DND-41 (cell line): ENCODE data around the gene RIMS1.

ENCODE experiments used
- ATAC-seq: fragments of 200-7000 bp; cut with Tn5 transposase; 3 replicates; pipeline ENCODE4 v1.9.1; 2021; ENCODE audit warnings: low read depth; ENCODE audit not compliant: insufficient read depth
- DNase-seq: peaks from one replicate; pipeline ENCODE4 v3.0.0-alpha.2; 2020
- H2AFZ ChIP-seq: 2 replicates; pipeline ENCODE4 v1.6.0; 2012; ENCODE audit warnings: low read depth, low read length
- H3K27ac ChIP-seq: 2 replicates; pipeline ENCODE4 v1.5.1; 2012; ENCODE audit warnings: low read length, inconsistent platforms
- H3K27me3 ChIP-seq: fragments of 200-600 bp; sonication (generic); 2 replicates; pipeline ENCODE4 v1.6.0; 2012; ENCODE audit warnings: low read length, mild to moderate bottlenecking, inconsistent platforms; ENCODE audit not compliant: insufficient read depth, poor library complexity
- H3K36me3 ChIP-seq: 2 replicates; pipeline ENCODE4 v1.5.1; 2012; ENCODE audit warnings: low read length, inconsistent platforms; ENCODE audit not compliant: insufficient read depth
- H3K4me1 ChIP-seq: 2 replicates; pipeline ENCODE4 v1.5.1; 2012; ENCODE audit warnings: mild to moderate bottlenecking, low read length; ENCODE audit not compliant: insufficient read depth
- H3K4me2 ChIP-seq: 2 replicates; pipeline ENCODE4 v1.6.0; 2012; ENCODE audit warnings: mild to moderate bottlenecking, moderate library complexity, low read length, inconsistent platforms; ENCODE audit not compliant: insufficient read depth
- H3K4me3 ChIP-seq, 2 experiments: fragments of 200-600 bp in 1 of 2; shearing (Covaris generic) in 1 of 2; 2 replicates each; pipeline ENCODE4 v1.5.1; 2012 to 2016; ENCODE audit warnings: inconsistent platforms in 2 of 2, low read length in 2 of 2, mild to moderate bottlenecking in 2 of 2, low read depth in 1 of 2, moderate library complexity in 1 of 2
- H3K79me2 ChIP-seq: 2 replicates; pipeline ENCODE4 v1.6.0; 2012; ENCODE audit warnings: low read length, inconsistent platforms; ENCODE audit not compliant: insufficient read depth
- H3K9ac ChIP-seq: 2 replicates; pipeline ENCODE4 v1.6.0; 2012; ENCODE audit warnings: low read depth, mild to moderate bottlenecking, inconsistent platforms, low read length, moderate library complexity
- H3K9me3 ChIP-seq: 2 replicates; pipeline ENCODE4 v1.5.1; 2012; ENCODE audit warnings: low read length, moderate library complexity, mild to moderate bottlenecking, inconsistent platforms; ENCODE audit not compliant: insufficient read depth, severe bottlenecking
- H4K20me1 ChIP-seq: 2 replicates; pipeline ENCODE4 v1.6.0; 2012; ENCODE audit warnings: low read length; ENCODE audit not compliant: insufficient read depth
- CTCF ChIP-seq: IDR thresholded peaks from 2 replicates; pipeline ENCODE4 v1.5.1; 2012; ENCODE audit warnings: borderline replicate concordance, low read length, moderate library complexity, mild to moderate bottlenecking; ENCODE audit not compliant: poor library complexity, severe bottlenecking; ENCODE audit errors: extremely low read depth
- EZH2 ChIP-seq: IDR thresholded peaks from 3 replicates; pipeline ENCODE4 v1.6.1; 2012; ENCODE audit warnings: borderline replicate concordance, low read depth, mild to moderate bottlenecking, moderate library complexity, low read length, inconsistent platforms; ENCODE audit not compliant: severe bottlenecking

The RIMS1 gene

GRCh38 chr6:72246926-72247325 is 360.6 kb downstream of the RIMS1 start:
- no peaks in the 10 kb centered on the region for H3K27me3 ChIP-seq
- no peaks in the 10 kb centered on the region for H4K20me1 ChIP-seq
- H3K27ac ChIP-seq: no peak overlapping the region
- H2AFZ ChIP-seq: no peak overlapping the region
- H3K4me2 ChIP-seq: no peak overlapping the region
- ATAC-seq (no peak), DNase-seq (no peak)
- H3K9ac ChIP-seq: no peak overlapping the region
- no peaks in the 10 kb centered on the region for H3K36me3 ChIP-seq
- no peak for TF ChIP-seq EZH2
- TF ChIP-seq CTCF: no peak
- no peak overlapping the region for H3K4me3 ChIP-seq
- no peaks in the 10 kb centered on the region for H3K9me3 ChIP-seq
- no peaks in the 10 kb centered on the region for H3K79me2 ChIP-seq
- H3K4me1 ChIP-seq: no peaks in the 10 kb centered on the region

- Histone ChIP-seq H3K36me3 (no peaks in the 10 kb centered on the region), H3K79me2 (no peaks in the 10 kb centered on the region), H3K4me3 (no peak overlapping the region), H4K20me1 (no peaks in the 10 kb centered on the region), H3K27ac (no peak overlapping the region), H3K9ac (no peak overlapping the region), H3K4me2 (no peak overlapping the region), H3K4me1 (no peaks in the 10 kb centered on the region), H2AFZ (no peak overlapping the region), H3K27me3 (no peaks in the 10 kb centered on the region), H3K9me3 (no peaks in the 10 kb centered on the region)
- no peak for DNase-seq
- TF ChIP-seq EZH2 (no peak), CTCF (no peak)
- no peak for ATAC-seq
These were observed 362.3 kb downstream of the RIMS1 start for GRCh38 chr6:72248621-72249020.

- Histone ChIP-seq H2AFZ (no peak overlapping the region), H3K27me3 (no peaks in the 10 kb centered on the region), H3K9me3 (no peaks in the 10 kb centered on the region), H3K4me1 (no peaks in the 10 kb centered on the region), H4K20me1 (no peaks in the 10 kb centered on the region), H3K36me3 (no peaks in the 10 kb centered on the region), H3K79me2 (no peaks in the 10 kb centered on the region), H3K4me3 (no peak overlapping the region), H3K9ac (no peak overlapping the region), H3K4me2 (no peak overlapping the region), H3K27ac (no peak overlapping the region)
- DNase-seq (no peak), ATAC-seq (no peak)
- TF ChIP-seq CTCF (no peak), EZH2 (no peak)
These were observed 364.3 kb downstream of the RIMS1 start for GRCh38 chr6:72250664-72251063.

- no peak for ATAC-seq
- H3K9ac ChIP-seq: no peak overlapping the region
These were observed 374.1 kb downstream of the RIMS1 start for GRCh38 chr6:72260489-72260888.

More at GRCh38 chr6:72260489-72260888, 374.1 kb downstream of the RIMS1 start:
- Histone ChIP-seq H2AFZ (no peak overlapping the region), H3K27ac (no peak overlapping the region), H3K27me3 (no peaks in the 10 kb centered on the region), H4K20me1 (no peaks in the 10 kb centered on the region), H3K4me2 (no peak overlapping the region), H3K4me1 (no peaks in the 10 kb centered on the region), H3K9me3 (no peaks in the 10 kb centered on the region), H3K4me3 (no peak overlapping the region), H3K36me3 (no peaks in the 10 kb centered on the region), H3K79me2 (no peaks in the 10 kb centered on the region)
- TF ChIP-seq CTCF: no peak
- no peak for TF ChIP-seq EZH2
- no peak for DNase-seq
